Right lobe of liver (tissue), 4 donors: ENCODE measurements around the gene CROCC2.

ENCODE experiments used
- POLR2A ChIP-seq: fragments of 450-650 bp; IDR thresholded peaks from one replicate; pipeline ENCODE4 v1.6.1; 2017; ENCODE audit warnings: antibody characterized with exemption, mild to moderate bottlenecking
- TF ChIP-seq, protein P1 (sequence below), 4 donors: fragments of 200-600 bp in 3 of 4; fragments of 450-650 bp in 1 of 4; IDR thresholded peaks; one replicate each; pipeline versions ENCODE4 v1.5.1 to v1.8.0; 2016 to 2022; ENCODE audit warnings: antibody characterized with exemption in 4 of 4, mild to moderate bottlenecking in 2 of 4
- donor health status: DM: no; HTN: no; CAD: no.
- donor health status: DM: no; HTN: no; CAD: no.
- donor health status: DM: no; HTN: yes; CAD: no.

DNA sequence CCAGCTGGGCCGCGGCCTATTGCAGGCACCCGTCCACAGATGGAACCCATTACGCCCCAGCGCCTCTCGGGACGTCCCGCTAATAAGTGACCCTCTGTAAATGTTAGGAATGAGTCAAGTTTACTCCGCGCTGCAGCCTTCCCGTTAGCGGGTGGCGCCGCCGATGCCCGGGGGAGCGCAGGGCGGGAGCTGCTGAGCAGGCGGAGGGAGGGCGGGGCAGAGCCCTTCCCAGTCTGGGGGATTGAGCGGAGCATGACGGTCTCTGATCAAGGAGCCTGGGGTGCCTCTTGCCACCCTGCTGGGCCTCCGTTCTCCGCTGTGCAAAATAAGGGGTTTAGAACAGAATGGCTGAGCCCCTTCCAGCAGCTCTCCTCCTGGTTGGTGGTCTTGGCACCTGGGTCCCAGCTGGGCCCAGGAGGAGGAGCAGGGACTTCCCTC is 10.5 kb downstream of the CROCC2 start:
- TF ChIP-seq POLR2A, result no peak
- TF ChIP-seq, protein P1, sequence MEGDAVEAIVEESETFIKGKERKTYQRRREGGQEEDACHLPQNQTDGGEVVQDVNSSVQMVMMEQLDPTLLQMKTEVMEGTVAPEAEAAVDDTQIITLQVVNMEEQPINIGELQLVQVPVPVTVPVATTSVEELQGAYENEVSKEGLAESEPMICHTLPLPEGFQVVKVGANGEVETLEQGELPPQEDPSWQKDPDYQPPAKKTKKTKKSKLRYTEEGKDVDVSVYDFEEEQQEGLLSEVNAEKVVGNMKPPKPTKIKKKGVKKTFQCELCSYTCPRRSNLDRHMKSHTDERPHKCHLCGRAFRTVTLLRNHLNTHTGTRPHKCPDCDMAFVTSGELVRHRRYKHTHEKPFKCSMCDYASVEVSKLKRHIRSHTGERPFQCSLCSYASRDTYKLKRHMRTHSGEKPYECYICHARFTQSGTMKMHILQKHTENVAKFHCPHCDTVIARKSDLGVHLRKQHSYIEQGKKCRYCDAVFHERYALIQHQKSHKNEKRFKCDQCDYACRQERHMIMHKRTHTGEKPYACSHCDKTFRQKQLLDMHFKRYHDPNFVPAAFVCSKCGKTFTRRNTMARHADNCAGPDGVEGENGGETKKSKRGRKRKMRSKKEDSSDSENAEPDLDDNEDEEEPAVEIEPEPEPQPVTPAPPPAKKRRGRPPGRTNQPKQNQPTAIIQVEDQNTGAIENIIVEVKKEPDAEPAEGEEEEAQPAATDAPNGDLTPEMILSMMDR (IDR thresholded peaks at IDR 0.05), result no peak
